ENCODE measurements around the gene FHOD3. TPM values are rescaled to one million over a fixed set of nuclear protein-coding genes. Genes with fewer than 3 reads are reported as not detected.

The FHOD3 gene
- total and polyA plus RNA-seq, 2 of the 4 experiments (the other 2 are of a cell fraction) = 14.6 to 16.0 TPM

GRCh38 chr18:36379435-36379984, 82.0 kb downstream of the FHOD3 start:
- WGBS, 2 experiments (ENCODE audit: extremely low coverage in 2 of 2, insufficient read length in 1 of 2) = no CpG with 5 or more reads among the region's 2 CpGs
- no peaks in the 10 kb centered on the region for H3K9me3 ChIP-seq (ENCODE audit: control insufficient read depth, insufficient read depth, low read length)
- no peak overlapping the region for H3K4ac ChIP-seq (ENCODE audit: low read depth, low read length)
- no peak overlapping the region for H2AK9ac ChIP-seq (replicated peaks; ENCODE audit: low read depth, low read length, poor library complexity)
- no peak overlapping the region for H3K23ac ChIP-seq (ENCODE audit: low read depth, low read length)
- no peak overlapping the region for H2AFZ ChIP-seq (replicated peaks; ENCODE audit: low read length, poor library complexity)
- H3K4me2 ChIP-seq (ENCODE audit: low read depth, low read length) = no peak overlapping the region
- H3K27ac ChIP-seq (ENCODE audit: insufficient read depth, low read length) = no peak overlapping the region
- ChIA-PET POLR2A (ENCODE audit: unreplicated experiment) (no interaction called here), CTCF (no interaction called here)
- H2BK5ac ChIP-seq (ENCODE audit: low read depth, low read length, poor library complexity, severe bottlenecking) = no peak overlapping the region
- ATAC-seq (ENCODE audit: low read depth) (no peak), DNase-seq (no peak)
- no peak overlapping the region for H2BK120ac ChIP-seq (ENCODE audit: low read depth, low read length)
- intact Hi-C loops (cut with micrococcal nuclease) = no loop called here
- H3K9ac ChIP-seq (ENCODE audit: low read depth, low read length) = no peak overlapping the region
- no peak overlapping the region for H4K5ac ChIP-seq (ENCODE audit: low read depth, low read length)
- no TSS peak for BruUV-seq (replicated peaks)
- no peak overlapping the region for H2BK20ac ChIP-seq (ENCODE audit: low read depth, low read length)
- no peak overlapping the region for H4K8ac ChIP-seq (ENCODE audit: low read depth in 2 of 2, low read length in 2 of 2)
- in situ Hi-C loops (cut with MboI; ENCODE audit: low sequenced_read_pairs) = no loop called here
- no peak overlapping the region for H3K18ac ChIP-seq (ENCODE audit: low read depth, low read length)
- no peaks in the 10 kb centered on the region for H3K27me3 ChIP-seq (ENCODE audit: control insufficient read depth, insufficient read depth, low read length)
- no peak overlapping the region for H3K14ac ChIP-seq (replicated peaks; ENCODE audit: low read depth, low read length)
- dilution Hi-C loops (cut with HindIII; ENCODE audit: low sequenced_read_pairs, unreplicated experiment) = no loop called here
- TF ChIP-seq MAFK (IDR thresholded peaks at IDR 0.05; ENCODE audit: low read depth, low read length) (no peak), MXI1 (IDR thresholded peaks at IDR 0.05; ENCODE audit: borderline replicate concordance, low read depth, low read length) (no peak), MAZ (IDR thresholded peaks at IDR 0.05; ENCODE audit: borderline replicate concordance, low read depth, low read length) (no peak), RFX5 (IDR thresholded peaks at IDR 0.05; ENCODE audit: low read depth, low read length) (no peak), CEBPB (IDR thresholded peaks at IDR 0.05; ENCODE audit: low read depth, low read length) (no peak)
- H2BK15ac ChIP-seq (ENCODE audit: low read depth, low read length) = no peak overlapping the region
- H3K79me1 ChIP-seq (ENCODE audit: low read depth in 1 of 2, low read length in 2 of 2) = peaks cover 0 to 5% of the 10 kb centered on the region in 2 experiments; a peak in 1 of 4 replicates
- peaks cover 3% of the 10 kb centered on the region for H3K4me1 ChIP-seq (ENCODE audit: control insufficient read depth, insufficient read depth, low read length)
- H3K56ac ChIP-seq (ENCODE audit: extremely low read depth, insufficient read depth, low read length) = no peak overlapping the region
- H4K91ac ChIP-seq (ENCODE audit: insufficient read depth, low read depth, low read length) = no peak overlapping the region
- no peaks in the 10 kb centered on the region for H3K36me3 ChIP-seq (ENCODE audit: control insufficient read depth, insufficient read depth, low read length)
- 0 out of 2 replicates have a peak, but pooled peaks cover 2% of the 10 kb centered on the region for H4K20me1 ChIP-seq (ENCODE audit: insufficient read depth, low read length)
- H3K4me3 ChIP-seq (ENCODE audit: insufficient read depth, low read depth, low read length) = no peak overlapping the region
- H3K9me1 ChIP-seq (ENCODE audit: insufficient read depth, low read length) = 0 out of 2 replicates have a peak, but pooled peaks cover 3% of the 10 kb centered on the region
- no peak overlapping the region for H2AK5ac ChIP-seq (ENCODE audit: low read depth, low read length)

Measured in IMR-90 (cell line).